Nephron progenitor cell (in vitro differentiated cells): ENCODE measurements around the gene TAF10.
A peak's percentile ranks its signal among the peaks of the same experiment; 100 is the strongest.

ENCODE experiments used
- DNase-seq: peaks from one replicate; pipeline ENCODE4 v3.0.0; 2021
- H3K27ac Mint-ChIP-seq: 2 replicates; pipeline ENCODE4 v1.8.0; 2021; ENCODE audit warnings: mild to moderate bottlenecking, moderate library complexity, mixed read lengths
- H3K27me3 Mint-ChIP-seq: 2 replicates; pipeline ENCODE4 v1.8.0; 2021; ENCODE audit warnings: mild to moderate bottlenecking, low read depth, mixed read lengths; ENCODE audit not compliant: poor library complexity
- H3K36me3 Mint-ChIP-seq: 2 replicates; pipeline ENCODE4 v1.8.0; 2021; ENCODE audit warnings: low read depth, mixed read lengths
- H3K4me1 Mint-ChIP-seq: 2 replicates; pipeline ENCODE4 v1.8.0; 2021; ENCODE audit warnings: mixed read lengths
- H3K4me3 Mint-ChIP-seq: 2 replicates; pipeline ENCODE4 v1.8.0; 2021; ENCODE audit warnings: mild to moderate bottlenecking, moderate library complexity, mixed read lengths
- H3K9me3 Mint-ChIP-seq: 2 replicates; pipeline ENCODE4 v1.8.0; 2021; ENCODE audit warnings: mild to moderate bottlenecking, moderate library complexity, mixed read lengths
- TF ChIP-seq, protein P1 (sequence below): fragments of 200-600 bp; sonication (generic); IDR thresholded peaks from 2 replicates; pipeline ENCODE4 v1.5.0; 2021; ENCODE audit warnings: antibody characterized with exemption

The TAF10 gene

DNA sequence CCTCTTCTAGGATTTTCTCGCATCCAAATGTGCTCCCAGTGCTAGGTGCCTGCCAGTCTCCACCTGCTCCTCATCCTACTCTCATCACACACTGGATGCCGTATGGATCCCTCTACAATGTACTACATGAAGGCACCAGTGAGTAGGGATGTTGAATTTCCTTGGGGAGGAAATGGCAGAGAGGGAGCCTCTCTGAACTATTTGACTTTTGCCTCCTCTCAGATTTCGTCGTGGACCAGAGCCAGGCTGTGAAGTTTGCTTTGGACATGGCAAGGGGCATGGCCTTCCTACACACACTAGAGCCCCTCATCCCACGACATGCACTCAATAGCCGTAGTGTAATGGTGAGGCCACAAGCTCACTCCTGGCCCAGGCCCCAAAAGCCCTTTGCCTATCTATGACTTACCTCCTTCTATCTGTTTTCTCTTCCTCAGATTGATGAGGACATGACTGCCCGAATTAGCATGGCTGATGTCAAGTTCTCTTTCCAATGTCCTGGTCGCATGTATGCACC is 2.5 kb downstream of the TAF10 start:
- Mint-ChIP-seq H3K27ac (peak overlapping the region; percentile 96), H3K27me3 (peaks cover 3% of the 10 kb centered on the region)
- TF ChIP-seq, protein P1, sequence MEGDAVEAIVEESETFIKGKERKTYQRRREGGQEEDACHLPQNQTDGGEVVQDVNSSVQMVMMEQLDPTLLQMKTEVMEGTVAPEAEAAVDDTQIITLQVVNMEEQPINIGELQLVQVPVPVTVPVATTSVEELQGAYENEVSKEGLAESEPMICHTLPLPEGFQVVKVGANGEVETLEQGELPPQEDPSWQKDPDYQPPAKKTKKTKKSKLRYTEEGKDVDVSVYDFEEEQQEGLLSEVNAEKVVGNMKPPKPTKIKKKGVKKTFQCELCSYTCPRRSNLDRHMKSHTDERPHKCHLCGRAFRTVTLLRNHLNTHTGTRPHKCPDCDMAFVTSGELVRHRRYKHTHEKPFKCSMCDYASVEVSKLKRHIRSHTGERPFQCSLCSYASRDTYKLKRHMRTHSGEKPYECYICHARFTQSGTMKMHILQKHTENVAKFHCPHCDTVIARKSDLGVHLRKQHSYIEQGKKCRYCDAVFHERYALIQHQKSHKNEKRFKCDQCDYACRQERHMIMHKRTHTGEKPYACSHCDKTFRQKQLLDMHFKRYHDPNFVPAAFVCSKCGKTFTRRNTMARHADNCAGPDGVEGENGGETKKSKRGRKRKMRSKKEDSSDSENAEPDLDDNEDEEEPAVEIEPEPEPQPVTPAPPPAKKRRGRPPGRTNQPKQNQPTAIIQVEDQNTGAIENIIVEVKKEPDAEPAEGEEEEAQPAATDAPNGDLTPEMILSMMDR = no peak

DNA sequence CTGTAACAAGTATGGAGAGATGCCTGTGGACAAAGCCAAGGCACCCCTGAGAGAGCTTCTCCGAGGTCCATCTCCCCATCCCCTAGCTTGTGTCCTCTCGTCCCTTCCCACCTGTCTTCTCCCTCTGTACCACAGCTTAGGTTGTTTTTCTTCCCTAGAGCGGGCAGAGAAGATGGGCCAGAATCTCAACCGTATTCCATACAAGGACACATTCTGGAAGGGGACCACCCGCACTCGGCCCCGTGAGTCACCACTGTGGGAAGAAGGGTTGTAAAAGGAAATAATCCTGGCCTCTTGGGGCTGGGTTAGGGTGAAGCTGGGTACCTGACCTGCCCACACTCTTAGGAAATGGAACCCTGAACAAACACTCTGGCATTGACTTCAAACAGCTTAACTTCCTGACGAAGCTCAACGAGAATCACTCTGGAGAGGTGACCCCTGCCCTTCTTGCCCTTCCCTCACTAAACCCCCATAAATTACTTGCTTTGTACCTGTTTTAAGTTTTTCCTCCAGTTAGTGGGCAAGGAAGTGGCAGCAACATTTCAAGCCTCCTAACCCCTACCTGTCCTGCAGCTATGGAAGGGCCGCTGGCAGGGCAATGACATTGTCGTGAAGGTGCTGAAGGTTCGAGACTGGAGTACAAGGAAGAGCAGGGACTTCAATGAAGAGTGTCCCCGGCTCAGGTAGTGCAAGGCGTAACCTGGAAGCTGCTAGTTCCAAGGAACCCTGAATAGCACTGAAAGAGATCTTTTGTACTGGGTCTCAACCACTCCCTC is 3.1 kb downstream of the TAF10 start:
- DNase-seq = no peak
- peak overlapping the region; percentile 96 for H3K27ac Mint-ChIP-seq
- TF ChIP-seq, protein P1 = no peak
- peaks cover 37% of the 10 kb centered on the region for H3K36me3 Mint-ChIP-seq
- H3K9me3 Mint-ChIP-seq = no peaks in the 10 kb centered on the region
- peak overlapping the region; percentile 94 for H3K4me3 Mint-ChIP-seq
- peaks cover 3% of the 10 kb centered on the region for H3K27me3 Mint-ChIP-seq
- no peaks in the 10 kb centered on the region for H3K4me1 Mint-ChIP-seq

More for the DNA sequence above, 2.5 kb downstream of the TAF10 start:
- H3K36me3 Mint-ChIP-seq = peaks cover 37% of the 10 kb centered on the region
- H3K4me1 Mint-ChIP-seq = no peaks in the 10 kb centered on the region
- no peak for DNase-seq
- H3K4me3 Mint-ChIP-seq = peak overlapping the region; percentile 94
- H3K9me3 Mint-ChIP-seq = no peaks in the 10 kb centered on the region

DNA sequence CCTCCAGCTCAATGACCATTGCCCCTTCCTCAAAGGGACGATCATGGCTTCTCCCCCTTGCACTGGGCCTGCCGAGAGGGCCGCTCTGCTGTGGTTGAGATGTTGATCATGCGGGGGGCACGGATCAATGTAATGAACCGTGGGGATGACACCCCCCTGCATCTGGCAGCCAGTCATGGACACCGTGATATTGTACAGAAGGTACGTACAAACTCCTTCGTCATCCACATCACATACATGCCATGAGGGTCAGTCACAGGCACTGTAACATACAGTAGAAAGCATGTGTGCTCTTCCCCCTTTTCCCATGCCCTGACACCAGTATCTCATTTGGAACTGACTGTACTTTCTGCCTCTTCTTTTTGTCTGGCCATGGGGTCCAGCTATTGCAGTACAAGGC is 4.0 kb downstream of the TAF10 start:
- peaks cover 37% of the 10 kb centered on the region for H3K36me3 Mint-ChIP-seq
- H3K27me3 Mint-ChIP-seq = peaks cover 3% of the 10 kb centered on the region
- TF ChIP-seq, protein P1 = no peak
- DNase-seq = no peak
- peak overlapping the region; percentile 96 for H3K27ac Mint-ChIP-seq
- H3K4me1 Mint-ChIP-seq = no peaks in the 10 kb centered on the region
- H3K9me3 Mint-ChIP-seq = no peaks in the 10 kb centered on the region
- peak overlapping the region; percentile 94 for H3K4me3 Mint-ChIP-seq

DNA sequence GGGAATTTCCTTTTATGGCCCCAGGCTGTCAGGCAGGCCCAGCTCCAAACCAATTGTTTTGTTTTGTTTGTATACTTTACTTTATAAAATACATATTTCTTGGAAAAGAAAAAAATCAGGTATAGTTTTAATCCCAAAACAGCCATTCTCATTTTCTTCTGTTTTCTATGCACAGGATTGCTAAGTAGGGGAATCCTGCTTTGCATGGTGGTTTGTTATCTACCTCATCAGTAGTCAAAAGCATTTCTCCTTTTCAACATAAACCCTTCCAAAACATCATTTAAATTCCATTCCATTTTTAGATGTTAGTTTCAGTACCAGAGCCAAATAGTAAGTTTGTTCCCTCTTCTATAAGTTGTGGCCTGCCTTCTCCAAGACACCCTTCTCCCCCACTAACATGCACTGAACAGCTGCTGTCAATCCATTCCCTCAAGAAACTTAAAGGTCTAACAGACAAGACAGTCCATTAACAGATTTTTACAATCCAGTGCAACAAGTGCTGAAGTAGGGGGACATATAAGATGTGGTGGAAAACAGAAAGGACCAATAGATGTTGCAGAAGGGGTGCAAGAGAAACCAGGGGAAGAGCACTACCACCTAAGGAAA is 4.7 kb downstream of the TAF10 start:
- TF ChIP-seq, protein P1 = no peak
- DNase-seq = no peak
- no peaks in the 10 kb centered on the region for H3K9me3 Mint-ChIP-seq
- H3K27me3 Mint-ChIP-seq = peaks cover 4% of the 10 kb centered on the region
- peak overlapping the region; percentile 64 for H3K27ac Mint-ChIP-seq
- H3K4me1 Mint-ChIP-seq = no peaks in the 10 kb centered on the region
- H3K4me3 Mint-ChIP-seq = peak overlapping the region; percentile 59
- peaks cover 37% of the 10 kb centered on the region for H3K36me3 Mint-ChIP-seq

DNA sequence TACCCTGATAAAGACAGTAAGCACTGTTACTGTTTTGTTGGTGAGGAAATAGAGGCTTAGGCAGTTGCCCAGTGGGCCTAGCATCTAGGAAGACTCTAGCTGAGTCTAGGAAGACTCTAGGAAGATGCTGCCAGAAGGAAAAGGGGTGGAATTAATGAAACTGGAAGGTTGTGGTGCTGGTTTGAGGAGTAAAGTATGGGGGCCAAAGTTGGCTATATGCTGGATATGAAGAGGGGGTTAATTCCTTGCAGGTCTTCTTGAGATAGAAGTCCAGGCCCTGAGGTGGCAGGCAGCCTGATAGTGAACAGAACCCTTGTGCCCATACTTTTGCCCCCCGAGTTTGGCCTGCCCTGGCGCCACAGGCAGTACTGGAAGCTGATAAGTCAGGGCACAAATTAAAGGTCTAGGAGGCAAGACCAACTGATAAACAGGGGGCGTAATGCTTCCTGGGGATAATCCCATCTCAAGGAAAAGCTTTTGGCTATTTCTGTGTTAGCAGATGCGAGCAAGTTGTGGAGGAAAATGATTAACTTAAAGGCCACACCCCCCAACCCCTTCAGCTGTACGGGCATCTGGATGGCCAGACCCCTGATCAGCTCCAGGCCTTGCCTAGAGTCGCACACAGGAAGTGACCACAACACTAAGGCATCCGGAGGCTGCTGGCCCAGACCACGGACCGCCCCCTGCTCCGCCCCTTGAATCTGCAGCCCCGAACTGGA is 5.4 kb downstream of the TAF10 start:
- Mint-ChIP-seq H3K27me3 (peaks cover 5% of the 10 kb centered on the region), H3K4me3 (peak overlapping the region; percentile 43), H3K9me3 (no peaks in the 10 kb centered on the region), H3K36me3 (peaks cover 41% of the 10 kb centered on the region), H3K27ac (peak overlapping the region; percentile 94), H3K4me1 (no peaks in the 10 kb centered on the region)
- TF ChIP-seq, protein P1 = no peak
- peak; percentile 93 for DNase-seq
